IMR-90 (cell line): ENCODE data around the gene TBX3. TPM values are rescaled to one million over a fixed set of nuclear protein-coding genes. Genes with fewer than 3 reads are reported as not detected.

Experiments used
- ATAC-seq: fragments of 200-7000 bp; cut with Tn5 transposase; 2 replicates; pipeline ENCODE4 v1.9.1; 2020; ENCODE audit warnings: low read depth, mild to moderate bottlenecking, moderate library complexity
- BruUV-seq: library from RNA; stranded (reverse); fragments of 400-500 nt; replicated peaks from 2 replicates; lab custom pipeline; 2021; lab: Mats Ljungman, UMichigan
- CTCF ChIA-PET: fragments of 300-600 bp; formaldehyde crosslinking; extraction: SDS; loops from one replicate; lab custom pipeline; 2021; ENCODE audit warnings: antibody characterized with exemption; lab: Yijun Ruan, JAX
- POLR2A ChIA-PET: fragments of 300-600 bp; sonication (Branson Sonifier 250); formaldehyde crosslinking; loops from one replicate; lab custom pipeline; 2022; ENCODE audit warnings: antibody characterized with exemption; ENCODE audit not compliant: unreplicated experiment; lab: Charles Lee
- DNase-seq: peaks from one replicate; pipeline ENCODE4 v3.0.0; 2013
- H2AFZ ChIP-seq: replicated peaks from 2 replicates; pipeline ENCODE3; 2013; ENCODE audit warnings: low read length, mild to moderate bottlenecking; ENCODE audit not compliant: poor library complexity
- H2AK5ac ChIP-seq: 2 replicates; pipeline ENCODE4 v1.6.1; 2013; ENCODE audit warnings: low read depth, low read length, inconsistent platforms
- H2AK9ac ChIP-seq: replicated peaks from 2 replicates; pipeline ENCODE3; 2013; ENCODE audit warnings: mild to moderate bottlenecking, low read depth, low read length, moderate library complexity; ENCODE audit not compliant: poor library complexity
- H2BK120ac ChIP-seq: 2 replicates; pipeline ENCODE4 v1.6.1; 2013; ENCODE audit warnings: low read depth, low read length, inconsistent platforms
- H2BK15ac ChIP-seq: 3 replicates; pipeline ENCODE4 v1.6.1; 2013; ENCODE audit warnings: low read depth, low read length, inconsistent platforms
- H2BK20ac ChIP-seq: 2 replicates; pipeline ENCODE4 v1.6.1; 2013; ENCODE audit warnings: low read depth, mild to moderate bottlenecking, inconsistent platforms, low read length, moderate library complexity
- H2BK5ac ChIP-seq: 2 replicates; pipeline ENCODE4 v1.6.1; 2013; ENCODE audit warnings: mild to moderate bottlenecking, low read depth, low read length, inconsistent platforms; ENCODE audit not compliant: poor library complexity, severe bottlenecking
- H3K14ac ChIP-seq: replicated peaks from 2 replicates; pipeline ENCODE4 v1.6.1; 2013; ENCODE audit warnings: low read depth, low read length, inconsistent platforms
- H3K18ac ChIP-seq: 2 replicates; pipeline ENCODE4 v1.6.1; 2013; ENCODE audit warnings: low read depth, low read length, control low read depth
- H3K23ac ChIP-seq: 2 replicates; pipeline ENCODE4 v1.6.1; 2013; ENCODE audit warnings: low read depth, low read length, inconsistent platforms
- H3K27ac ChIP-seq: 2 replicates; pipeline ENCODE4 v1.5.1; 2013; ENCODE audit warnings: mild to moderate bottlenecking, control low read depth, low read length; ENCODE audit not compliant: insufficient read depth
- H3K27me3 ChIP-seq: 2 replicates; pipeline ENCODE4 v1.6.1; 2013; ENCODE audit warnings: low read length; ENCODE audit not compliant: control insufficient read depth, insufficient read depth
- H3K36me3 ChIP-seq: 2 replicates; pipeline ENCODE4 v1.6.1; 2013; ENCODE audit warnings: low read length, mixed read lengths; ENCODE audit not compliant: control insufficient read depth, insufficient read depth
- H3K4ac ChIP-seq: 2 replicates; pipeline ENCODE4 v1.6.1; 2013; ENCODE audit warnings: low read depth, low read length, inconsistent platforms
- H3K4me1 ChIP-seq: 2 replicates; pipeline ENCODE4 v1.6.1; 2013; ENCODE audit warnings: low read length, mixed read lengths; ENCODE audit not compliant: control insufficient read depth, insufficient read depth
- H3K4me2 ChIP-seq: 2 replicates; pipeline ENCODE4 v1.6.1; 2013; ENCODE audit warnings: low read depth, mild to moderate bottlenecking, control low read depth, low read length, moderate library complexity
- H3K4me3 ChIP-seq: 2 replicates; pipeline ENCODE4 v1.5.1; 2013; ENCODE audit warnings: low read depth, mild to moderate bottlenecking, control low read depth, low read length, moderate library complexity; ENCODE audit not compliant: insufficient read depth
- H3K56ac ChIP-seq: 2 replicates; pipeline ENCODE4 v1.6.1; 2013; ENCODE audit warnings: low read length, inconsistent platforms; ENCODE audit not compliant: insufficient read depth; ENCODE audit errors: extremely low read depth
- H3K79me1 ChIP-seq, 2 experiments: 2 replicates each; pipeline ENCODE4 v1.6.1; 2013; ENCODE audit warnings: low read length in 2 of 2, inconsistent platforms in 1 of 2, low read depth in 1 of 2
- H3K9ac ChIP-seq: 2 replicates; pipeline ENCODE4 v1.6.1; 2013; ENCODE audit warnings: low read depth, low read length, control low read depth
- H3K9me1 ChIP-seq: 2 replicates; pipeline ENCODE4 v1.6.1; 2013; ENCODE audit warnings: low read length, inconsistent platforms; ENCODE audit not compliant: insufficient read depth
- H3K9me3 ChIP-seq: 2 replicates; pipeline ENCODE4 v1.6.1; 2013; ENCODE audit warnings: low read length; ENCODE audit not compliant: control insufficient read depth, insufficient read depth
- H4K20me1 ChIP-seq: 2 replicates; pipeline ENCODE4 v1.6.1; 2013; ENCODE audit warnings: low read length, inconsistent platforms; ENCODE audit not compliant: insufficient read depth
- H4K5ac ChIP-seq: 2 replicates; pipeline ENCODE4 v1.6.1; 2013; ENCODE audit warnings: mild to moderate bottlenecking, low read depth, low read length, control low read depth
- H4K8ac ChIP-seq, 2 experiments: 2 replicates each; pipeline ENCODE4 v1.6.1; 2013; ENCODE audit warnings: low read depth in 2 of 2, low read length in 2 of 2, control low read depth in 1 of 2, inconsistent platforms in 1 of 2
- H4K91ac ChIP-seq: 2 replicates; pipeline ENCODE4 v1.6.1; 2013; ENCODE audit warnings: low read depth, low read length, inconsistent platforms; ENCODE audit not compliant: insufficient read depth
- MAFK ChIP-seq: IDR thresholded peaks from 2 replicates; pipeline ENCODE4 v1.6.1; 2012; ENCODE audit warnings: low read depth, low read length, improper control_type of control experiment
- MAZ ChIP-seq: IDR thresholded peaks from 2 replicates; pipeline ENCODE4 v1.6.1; 2012; ENCODE audit warnings: low read depth, mild to moderate bottlenecking, low read length, improper control_type of control experiment, moderate library complexity, borderline replicate concordance
- dilution Hi-C: fragments of 300-500 bp; cut with HindIII; formaldehyde crosslinking; loops from one replicate; pipeline ENCODE4 v1.14.3; 2018; ENCODE audit warnings: low sequenced_read_pairs; ENCODE audit not compliant: unreplicated experiment
- in situ Hi-C: fragments of 300-500 bp; cut with MboI; formaldehyde crosslinking; loops from 3 replicates; pipeline ENCODE4 v1.14.3; 2019; ENCODE audit warnings: low sequenced_read_pairs, inconsistent platforms, mixed read lengths
- intact Hi-C: fragments of 100-400 bp; cut with micrococcal nuclease; formaldehyde crosslinking; loops from 2 replicates; pipeline ENCODE4 v1.10.0; 2022
- microRNA-seq, 2 experiments: library from miRNA; stranded (forward) in 1 of 2; unstranded in 1 of 2; fragments of 10-50 nt in 1 of 2; fragments of <30 nt in 1 of 2; gene quantifications in 1 of 2; microRNA quantifications in 1 of 2; one replicate each; pipeline versions ENCODE3 to v1.1.0; 2013 to 2020; ENCODE audit not compliant: insufficient read depth in 1 of 2, insufficient read length in 1 of 2, unreplicated experiment in 1 of 2
- polyA plus RNA-seq, 3 experiments: library from polyadenylated mRNA; depleted of rRNA; stranded (reverse); fragments of >200 nt; gene quantifications; 2 replicates each; pipeline ENCODE4 v1.2.3, GENCODE V29; 2012; ENCODE audit warnings: low replicate concordance in 1 of 3
- small RNA-seq, 5 experiments: library from RNA; depleted of rRNA; stranded (forward); fragments of <200 nt; gene quantifications; one replicate each; pipeline ENCODE3, GENCODE V24; 2012
- total RNA-seq: library from RNA; depleted of rRNA; stranded (reverse); fragments of >200 nt; gene quantifications from 2 replicates; pipeline ENCODE4 v1.2.3, GENCODE V29; 2012
- TF ChIP-seq, protein P1 (sequence below): fragments of 150-350 bp; IDR thresholded peaks from 2 replicates; pipeline ENCODE4 v1.6.1; 2017; ENCODE audit warnings: mild to moderate bottlenecking, antibody characterized with exemption, low read length, low read depth

The TBX3 gene
- total and polyA plus RNA-seq, 2 of the 4 experiments (the other 2 are of a cell fraction) = 15.8 to 44.9 TPM

DNA sequence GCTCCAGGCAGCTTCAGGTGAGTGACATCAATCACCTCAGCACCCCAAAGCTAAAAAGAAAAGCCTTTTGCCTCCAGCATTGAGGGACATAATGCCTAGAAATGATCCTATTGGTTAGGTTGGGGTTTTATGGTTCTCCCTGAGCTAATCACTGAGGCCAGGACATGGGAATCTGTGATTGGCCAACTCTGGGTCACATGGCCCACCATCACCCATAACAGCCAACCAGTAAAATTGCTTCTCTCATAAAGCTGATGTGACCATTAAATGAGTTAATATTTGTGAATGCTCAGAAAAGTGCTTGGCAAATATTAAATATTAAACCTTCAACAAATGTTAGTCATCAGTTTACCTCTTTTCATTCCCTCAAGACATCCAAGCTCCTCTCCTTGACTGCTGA, 60.2 kb downstream of the TBX3 start:
- no peak overlapping the region for H3K4me3 ChIP-seq
- dilution Hi-C loops (no loop called here), intact Hi-C loops (no loop called here), in situ Hi-C loops (no loop called here)
- 0 out of 2 replicates have a peak, but pooled peaks cover 2% of the 10 kb centered on the region for H3K9me1 ChIP-seq
- no peak overlapping the region for H3K14ac ChIP-seq
- H4K91ac ChIP-seq = no peak overlapping the region
- H3K56ac ChIP-seq = no peak overlapping the region
- H2AK5ac ChIP-seq = no peak overlapping the region
- H4K5ac ChIP-seq = no peak overlapping the region
- H2BK15ac ChIP-seq = no peak overlapping the region
- no peak overlapping the region for H3K4me2 ChIP-seq
- H3K27me3 ChIP-seq = peaks cover 9% of the 10 kb centered on the region; the same call in 1 of the 2 replicates
- H2AK9ac ChIP-seq = no peak overlapping the region
- no peaks in the 10 kb centered on the region for H4K20me1 ChIP-seq
- no peaks in the 10 kb centered on the region for H3K4me1 ChIP-seq
- DNase-seq (no peak), ATAC-seq (no peak)
- TF ChIP-seq, protein P1, sequence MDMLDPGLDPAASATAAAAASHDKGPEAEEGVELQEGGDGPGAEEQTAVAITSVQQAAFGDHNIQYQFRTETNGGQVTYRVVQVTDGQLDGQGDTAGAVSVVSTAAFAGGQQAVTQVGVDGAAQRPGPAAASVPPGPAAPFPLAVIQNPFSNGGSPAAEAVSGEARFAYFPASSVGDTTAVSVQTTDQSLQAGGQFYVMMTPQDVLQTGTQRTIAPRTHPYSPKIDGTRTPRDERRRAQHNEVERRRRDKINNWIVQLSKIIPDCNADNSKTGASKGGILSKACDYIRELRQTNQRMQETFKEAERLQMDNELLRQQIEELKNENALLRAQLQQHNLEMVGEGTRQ = peak; percentile 77
- no peak for TF ChIP-seq MAFK
- TF ChIP-seq MAZ = no peak
- H2BK5ac ChIP-seq = no peak overlapping the region
- H3K9ac ChIP-seq = no peak overlapping the region
- H3K27ac ChIP-seq = no peak overlapping the region
- H3K23ac ChIP-seq = no peak overlapping the region
- no peak overlapping the region for H2BK20ac ChIP-seq
- no peak overlapping the region for H3K4ac ChIP-seq
- no peak overlapping the region for H2AFZ ChIP-seq
- H2BK120ac ChIP-seq = no peak overlapping the region
- H3K18ac ChIP-seq = no peak overlapping the region
- H3K36me3 ChIP-seq = no peaks in the 10 kb centered on the region
- no peak overlapping the region for H4K8ac ChIP-seq
- BruUV-seq = no TSS peak
- H3K9me3 ChIP-seq = 0 out of 2 replicates have a peak, but pooled peaks cover 2% of the 10 kb centered on the region
- POLR2A ChIA-PET = no interaction called here
- CTCF ChIA-PET = interaction anchor here (0.5 to 2.9 kb wide), 4 partner anchors 12 to 1294 kb away, joined by 3 to 10 read pairs (median 4); no protein-coding TSS in a partner anchor
- H3K79me1 ChIP-seq = no peaks in the 10 kb centered on the region

Small RNA genes lying within 50 kb of the gene (microRNA-seq; reads per million reads assigned to microRNA genes)
- gene RF00019 (ENCODE audit: insufficient read depth, insufficient read length) = not detected

Small RNA genes lying within 50 kb of the gene (small RNA-seq; reads per million reads assigned to genes)
- 0 reads per million in 5 experiments for gene RF00019
